Transverse colon (tissue), 4 donors: ENCODE results near the gene GKN1. TPM values are rescaled to one million over a fixed set of nuclear protein-coding genes. Genes with fewer than 3 reads are reported as not detected.

Source experiments
- DNase-seq: peaks from one replicate; pipeline ENCODE4 v3.0.0-alpha.2; 2019
- H3K27ac ChIP-seq, 4 donors: fragments of 200-600 bp; sonication (generic); 2 replicates each; pipeline ENCODE4 v1.5.1; 2016 to 2018; ENCODE audit warnings: inconsistent platforms in 4 of 4
- H3K27me3 ChIP-seq: fragments of 200-600 bp; sonication (generic); 2 replicates; pipeline ENCODE4 v1.5.1; 2017; ENCODE audit warnings: inconsistent platforms
- H3K36me3 ChIP-seq, 4 donors: fragments of 200-600 bp; sonication (generic); 2 replicates each; pipeline ENCODE4 v1.5.1; 2017 to 2019; ENCODE audit warnings: inconsistent platforms in 4 of 4
- H3K4me1 ChIP-seq, 4 donors: fragments of 200-600 bp; sonication (generic); 2 replicates each; pipeline ENCODE4 v1.5.1; 2017 to 2020; ENCODE audit warnings: inconsistent platforms in 4 of 4
- H3K4me3 ChIP-seq, 4 donors: fragments of 200-600 bp; sonication (generic); 1 replicate in 1 of 4; 2 replicates in 3 of 4; pipeline versions ENCODE4 v1.5.1 to v1.6.1; 2017 to 2019; ENCODE audit warnings: inconsistent platforms in 4 of 4
- H3K9me3 ChIP-seq, 2 donors: fragments of 200-600 bp; sonication (generic); 2 replicates each; pipeline ENCODE4 v1.5.1; 2017 to 2019; ENCODE audit warnings: inconsistent platforms in 2 of 2
- EP300 ChIP-seq: sonication (generic); formaldehyde crosslinking; IDR thresholded peaks from one replicate; pipeline ENCODE4 v1.6.1; 2017; ENCODE audit warnings: antibody characterized with exemption, low read depth
- POLR2A ChIP-seq: fragments of 450-650 bp; IDR thresholded peaks from one replicate; pipeline ENCODE4 v1.6.1; 2016; ENCODE audit warnings: antibody characterized with exemption, mild to moderate bottlenecking, moderate library complexity
- POLR2AphosphoS5 ChIP-seq, 3 donors: sonication (generic); formaldehyde crosslinking; IDR thresholded peaks; one replicate each; pipeline ENCODE4 v1.6.1; 2016; ENCODE audit warnings: antibody characterized with exemption in 3 of 3
- WGBS, 2 donors: methylation state at CpG; one replicate each; pipeline ENCODE4 v1.1.5; 2018; ENCODE audit warnings: low coverage in 1 of 2; 5-methylcytosine and 5-hydroxymethylcytosine counted together
- in situ Hi-C, 4 donors: fragments of 200-750 bp; cut with MboI; loops; one replicate each; pipeline versions ENCODE4 v1.15.0 to v1.15.1; 2017; ENCODE audit warnings: low sequenced_read_pairs in 3 of 4, low pct_ligation_motif_present in 1 of 4, low pct_unique_long_range_greater_than_20kb in 1 of 4
- intact Hi-C: fragments of 100-400 bp; cut with DNase I; formaldehyde crosslinking; loops from one replicate; pipeline ENCODE4 v1.15.1; 2023; ENCODE audit warnings: low total_unique reads
- total RNA-seq, 4 donors: library from RNA; depleted of rRNA; stranded (reverse); fragments of >200 nt; gene quantifications; one replicate each; pipeline ENCODE4 v1.1.0, GENCODE V29; 2016
- TF ChIP-seq, protein P1 (sequence below), 5 experiments: fragments of 200-600 bp in 3 of 5; fragments of 450-650 bp in 2 of 5; sonication (generic) in 3 of 5; IDR thresholded peaks; 1 replicate in 2 of 5; 2 replicates in 3 of 5; pipeline ENCODE4 v1.5.1; 2016 to 2017; ENCODE audit warnings: antibody characterized with exemption in 5 of 5, inconsistent platforms in 3 of 5, mild to moderate bottlenecking in 2 of 5, moderate library complexity in 1 of 5

The GKN1 gene
- total RNA-seq, 4 donors from 2014 or later = not detected

DNA sequence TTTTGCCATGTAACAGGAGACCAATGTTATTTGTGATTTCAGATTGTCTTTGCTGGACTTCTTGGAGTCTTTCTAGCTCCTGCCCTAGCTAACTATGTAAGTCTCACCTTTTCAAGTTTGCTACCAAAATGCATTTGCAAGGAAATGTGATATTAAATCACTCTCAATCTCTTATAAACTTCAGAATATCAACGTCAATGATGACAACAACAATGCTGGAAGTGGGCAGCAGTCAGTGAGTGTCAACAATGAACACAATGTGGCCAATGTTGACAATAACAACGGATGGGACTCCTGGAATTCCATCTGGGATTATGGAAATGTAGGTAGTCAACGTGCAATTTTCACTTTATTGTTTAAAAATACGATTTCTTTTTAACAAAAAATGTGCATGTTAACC lies 3.0 kb downstream of the GKN1 start:
- no peak for DNase-seq
- Histone ChIP-seq H3K36me3 (no peaks in the 10 kb centered on the region), H3K4me3 (no peak overlapping the region), H3K9me3 (no peaks in the 10 kb centered on the region), H3K27ac (no peak overlapping the region), H3K4me1 (no peaks in the 10 kb centered on the region), H3K27me3 (peaks cover 7% of the 10 kb centered on the region)
- intact Hi-C loops (no loop called here), in situ Hi-C loops (no loop called here)
- WGBS, 2 donors = 71 to 76% methylated on average over 4 of the region's 4 CpGs
- TF ChIP-seq, protein P1, sequence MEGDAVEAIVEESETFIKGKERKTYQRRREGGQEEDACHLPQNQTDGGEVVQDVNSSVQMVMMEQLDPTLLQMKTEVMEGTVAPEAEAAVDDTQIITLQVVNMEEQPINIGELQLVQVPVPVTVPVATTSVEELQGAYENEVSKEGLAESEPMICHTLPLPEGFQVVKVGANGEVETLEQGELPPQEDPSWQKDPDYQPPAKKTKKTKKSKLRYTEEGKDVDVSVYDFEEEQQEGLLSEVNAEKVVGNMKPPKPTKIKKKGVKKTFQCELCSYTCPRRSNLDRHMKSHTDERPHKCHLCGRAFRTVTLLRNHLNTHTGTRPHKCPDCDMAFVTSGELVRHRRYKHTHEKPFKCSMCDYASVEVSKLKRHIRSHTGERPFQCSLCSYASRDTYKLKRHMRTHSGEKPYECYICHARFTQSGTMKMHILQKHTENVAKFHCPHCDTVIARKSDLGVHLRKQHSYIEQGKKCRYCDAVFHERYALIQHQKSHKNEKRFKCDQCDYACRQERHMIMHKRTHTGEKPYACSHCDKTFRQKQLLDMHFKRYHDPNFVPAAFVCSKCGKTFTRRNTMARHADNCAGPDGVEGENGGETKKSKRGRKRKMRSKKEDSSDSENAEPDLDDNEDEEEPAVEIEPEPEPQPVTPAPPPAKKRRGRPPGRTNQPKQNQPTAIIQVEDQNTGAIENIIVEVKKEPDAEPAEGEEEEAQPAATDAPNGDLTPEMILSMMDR (IDR thresholded peaks at IDR 0.05) = no peak
- TF ChIP-seq POLR2AphosphoS5 (IDR thresholded peaks at IDR 0.05) (no peak), EP300 (no peak), POLR2A (no peak)

DNA sequence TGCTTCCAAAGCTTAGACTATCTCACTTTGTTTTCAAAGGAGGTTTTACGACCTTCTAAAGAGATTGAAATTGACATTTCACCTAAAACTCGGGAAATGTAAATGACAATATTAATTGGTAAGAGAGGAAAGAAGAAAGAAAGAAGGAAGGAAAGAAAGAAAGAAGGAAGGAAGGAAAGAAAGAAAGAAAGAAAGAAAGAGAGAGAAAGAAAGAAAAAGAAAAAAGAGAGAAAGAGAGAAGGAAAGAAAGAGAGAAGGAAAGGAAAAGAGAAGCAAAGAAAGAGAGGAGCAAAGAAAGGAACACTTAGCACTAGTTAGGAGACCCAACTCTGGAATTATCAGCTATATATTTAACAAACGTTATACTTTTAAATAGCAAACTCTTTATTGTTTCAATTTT lies 3.7 kb downstream of the GKN1 start:
- in situ Hi-C loops (no loop called here), intact Hi-C loops (no loop called here)
- Histone ChIP-seq H3K36me3 (no peaks in the 10 kb centered on the region), H3K27ac (no peak overlapping the region), H3K4me1 (no peaks in the 10 kb centered on the region), H3K9me3 (no peaks in the 10 kb centered on the region), H3K27me3 (peaks cover 7% of the 10 kb centered on the region), H3K4me3 (no peak overlapping the region)
- TF ChIP-seq EP300 (no peak), POLR2AphosphoS5 (IDR thresholded peaks at IDR 0.05) (no peak), POLR2A (no peak)
- TF ChIP-seq, protein P1 (IDR thresholded peaks at IDR 0.05) = no peak
- DNase-seq = no peak
- WGBS, 2 donors = 47 to 58% methylated on average over 3 of the region's 3 CpGs

DNA sequence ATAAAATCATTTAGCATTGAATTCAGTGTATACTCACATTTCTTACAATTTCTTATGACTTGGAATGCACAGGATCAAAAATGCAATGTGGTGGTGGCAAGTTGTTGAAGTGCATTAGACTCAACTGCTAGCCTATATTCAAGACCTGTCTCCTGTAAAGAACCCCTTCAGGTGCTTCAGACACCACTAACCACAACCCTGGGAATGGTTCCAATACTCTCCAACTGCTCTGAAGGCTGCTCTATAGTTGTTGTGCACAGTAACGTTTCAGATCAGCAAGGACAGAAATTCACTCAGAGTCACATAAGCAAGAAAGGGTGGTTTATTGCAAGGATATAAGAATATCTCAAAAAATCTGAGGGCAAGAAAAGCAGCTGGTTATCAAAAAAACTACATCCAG lies 6.5 kb downstream of the GKN1 start:
- TF ChIP-seq POLR2A (no peak), POLR2AphosphoS5 (IDR thresholded peaks at IDR 0.05) (no peak), EP300 (no peak)
- TF ChIP-seq, protein P1 (IDR thresholded peaks at IDR 0.05) = no peak
- Histone ChIP-seq H3K27me3 (peaks cover 6% of the 10 kb centered on the region), H3K27ac (no peak overlapping the region), H3K4me3 (no peak overlapping the region), H3K4me1 (no peaks in the 10 kb centered on the region), H3K36me3 (no peaks in the 10 kb centered on the region), H3K9me3 (no peaks in the 10 kb centered on the region)
- no peak for DNase-seq
- in situ Hi-C loops (no loop called here), intact Hi-C loops (no loop called here)
- 53% methylated on average over 1 of the region's 1 CpG; no CpG with 5 or more reads in 1 of the 2 donors for WGBS, 2 donors

DNA sequence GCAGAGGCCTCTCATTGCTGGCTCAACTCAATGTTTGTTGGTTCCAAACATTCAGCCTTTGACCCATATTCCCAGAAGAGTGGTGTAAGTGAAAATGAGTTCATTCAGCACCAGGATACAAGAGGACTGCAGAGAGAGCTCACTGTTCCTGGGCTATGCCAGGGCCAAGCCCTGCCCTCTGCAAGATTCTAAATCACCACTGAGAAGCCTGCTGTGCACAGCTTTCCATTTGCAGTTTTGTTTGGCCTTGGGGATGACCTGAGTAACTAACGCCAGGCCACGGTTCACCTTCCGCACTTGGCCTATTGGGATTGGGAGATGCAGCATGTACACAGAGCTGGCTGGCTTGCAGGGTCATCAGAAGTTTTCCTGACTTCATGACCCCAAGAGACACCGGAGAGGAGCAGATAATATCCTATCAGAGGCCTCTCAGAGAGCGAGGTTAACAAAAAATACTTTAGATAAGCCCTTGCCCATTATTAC lies 12.6 kb downstream of the GKN1 start:
- Histone ChIP-seq H3K4me1 (no peaks in the 10 kb centered on the region), H3K27ac (no peak overlapping the region), H3K36me3 (no peaks in the 10 kb centered on the region), H3K27me3 (no peaks in the 10 kb centered on the region), H3K9me3 (no peaks in the 10 kb centered on the region), H3K4me3 (no peak overlapping the region)
- WGBS, 2 donors = 88 to 89% methylated on average over 1 to 5 of the region's 5 CpGs
- intact Hi-C loops (no loop called here), in situ Hi-C loops (no loop called here)
- TF ChIP-seq, protein P1 (IDR thresholded peaks at IDR 0.05) = no peak
- TF ChIP-seq POLR2AphosphoS5 (IDR thresholded peaks at IDR 0.05) (no peak), POLR2A (no peak), EP300 (no peak)
- DNase-seq = no peak
